NT2/D1 (cell line): ENCODE measurements around the gene FAM234A.

Experiments
- SUZ12 ChIP-seq: IDR thresholded peaks from 2 replicates; pipeline ENCODE4 v1.6.1; 2011; ENCODE audit not compliant: insufficient read length, insufficient read depth; ENCODE audit errors: extremely low read depth
- YY1 ChIP-seq: IDR thresholded peaks from 2 replicates; pipeline ENCODE4 v1.6.1; 2011; ENCODE audit not compliant: insufficient read length, insufficient read depth
- ZNF274 ChIP-seq: IDR thresholded peaks from 2 replicates; pipeline ENCODE4 v1.6.1; 2011; ENCODE audit warnings: mild to moderate bottlenecking, low read depth, low read length

- no peak for TF ChIP-seq YY1
- no peak for TF ChIP-seq ZNF274
- TF ChIP-seq SUZ12 = no peak
These were observed 71.5 kb downstream of the FAM234A start for GRCh38 chr16:305916-306626.
